Heart left ventricle (tissue), 16 donors: ENCODE data around the gene MAP3K10. TPM values are rescaled to one million over a fixed set of nuclear protein-coding genes. Genes with fewer than 3 reads are reported as not detected.
A peak's percentile ranks its signal among the peaks of the same experiment; 100 is the strongest.

Experiments used
- ATAC-seq, 4 donors: fragments of 200-7000 bp; cut with Tn5 transposase; one replicate each; pipeline ENCODE4 v1.9.1; 2020 to 2022; ENCODE audit warnings: moderate library complexity in 4 of 4, mild to moderate bottlenecking in 3 of 4, moderate number of reproducible peaks in 1 of 4
- DNase-seq, 5 donors: peaks; one replicate each; pipeline ENCODE4 v3.0.0-alpha.2; 2020
- H3K27ac ChIP-seq, 12 donors: fragments of 200-600 bp; sonication (generic) in 4 of 12; one replicate each; pipeline versions ENCODE4 v1.5.0 to v1.8.0; 2016 to 2022; ENCODE audit warnings: mild to moderate bottlenecking in 2 of 12
- H3K27me3 ChIP-seq, 9 donors: fragments of 200-600 bp; sonication (generic) in 2 of 9; one replicate each; pipeline versions ENCODE4 v1.5.1 to v1.8.0; 2016 to 2022; ENCODE audit warnings: mild to moderate bottlenecking in 3 of 9
- H3K36me3 ChIP-seq, 9 donors: fragments of 200-600 bp; sonication (generic) in 2 of 9; one replicate each; pipeline versions ENCODE4 v1.5.0 to v1.8.0; 2018 to 2022; ENCODE audit warnings: mild to moderate bottlenecking in 2 of 9
- H3K4me1 ChIP-seq, 12 donors: fragments of 200-600 bp; sonication (generic) in 4 of 12; one replicate each; pipeline versions ENCODE4 v1.5.0 to v1.8.0; 2016 to 2022; ENCODE audit warnings: mild to moderate bottlenecking in 3 of 12
- H3K4me3 ChIP-seq, 12 donors: fragments of 200-600 bp; sonication (generic) in 4 of 12; one replicate each; pipeline versions ENCODE4 v1.5.0 to v1.8.0; 2017 to 2022; ENCODE audit warnings: mild to moderate bottlenecking in 9 of 12, moderate library complexity in 4 of 12
- H3K9me3 ChIP-seq, 12 donors: fragments of 200-600 bp; sonication (generic) in 4 of 12; one replicate each; pipeline versions ENCODE4 v1.5.0 to v1.8.0; 2016 to 2022; ENCODE audit warnings: mild to moderate bottlenecking in 1 of 12
- POLR2A ChIP-seq, 2 donors: fragments of 450-650 bp; IDR thresholded peaks; one replicate each; pipeline ENCODE4 v1.6.1; 2017; ENCODE audit warnings: antibody characterized with exemption in 2 of 2, mild to moderate bottlenecking in 2 of 2, moderate library complexity in 2 of 2
- WGBS, 4 donors: extraction: QIAGEN DNeasy Blood & Tissue Kit in 2 of 4; methylation state at CpG; one replicate each; pipeline versions ENCODE4 v1.1.5 to v1.1.7; 2013 to 2018; 5-methylcytosine and 5-hydroxymethylcytosine counted together
- intact Hi-C, 10 donors: fragments of 100-400 bp; cut with DNase I; formaldehyde crosslinking; loops; one replicate each; pipeline versions ENCODE4 v1.11.1 to v1.14.2; 2022
- polyA plus RNA-seq, 2 donors: library from polyadenylated mRNA; stranded (reverse); fragments of 200-250 nt; gene quantifications; one replicate each; pipeline ENCODE4 v1.2.3, GENCODE V29; 2013
- total RNA-seq, 9 donors: library from RNA; depleted of rRNA in 2 of 9; stranded (reverse); fragments of >200 nt in 2 of 9; fragmentation: NEBNext Ultra II Directional in 3 of 9; extraction: Animal tissue kit (Norgen Biotek cat#: 25700) in 3 of 9; gene quantifications; one replicate each; pipeline versions ENCODE4 v1.1.0 to v1.2.4, GENCODE V29; 2016 to 2023
- TF ChIP-seq, protein P1 (sequence below), 12 donors: fragments of 200-600 bp; sonication (generic) in 4 of 12; IDR thresholded peaks; one replicate each; pipeline versions ENCODE4 v1.5.0 to v1.8.0; 2018 to 2022; ENCODE audit warnings: antibody characterized with exemption in 12 of 12, mild to moderate bottlenecking in 5 of 12
- donor health status: ischemic (EF 13 %, LVEDD 7.1; RV severe dilation, severe dysfunction).
- donor health status: healthy with polysubstance abuse.
- donor health status: DM: no; HTN: yes; CAD: no.
- donor health status: DM: no; HTN: no; CAD: no.
- donor health status: ischemic (EF 25% LVEDD 6.9; RV normal size, moderate dysfunction).
- donor health status: ischemic (EF 25% LVEDD 5.7; RV mildly dilated, moderate dysfunction).
- donor health status: healthy.
- donor health status: DM: yes; HTN: yes; CAD: no.
- donor health status: ischemic (EF 35%, LVEDD 5.7; RV mildly dilated, moderate dysfunction).
- donor health status: nonischemic (EF 11% LVEDD 7.7; RV severe dilation, severe dysfunction).
- donor health status: DM: yes; HTN: yes; CAD: no.
- donor health status: PGD.
- donor health status: ischemic (EF 29% LVEDD 5.4; RV normal size, mild dysfunction).
- donor health status: nonischemic (EF 23%, LVEDD 6.1; RV moderate dilation, normal function).

The MAP3K10 gene
- total and polyA plus RNA-seq, 11 donors, result 13.7 to 32.8 (median 16.2) TPM

- Histone ChIP-seq H3K4me1 (peaks cover 0 to 47% (median 21%) of the 10 kb centered on the region in 12 donors), H3K27ac (no peak overlapping the region), H3K27me3 (no peaks in the 10 kb centered on the region), H3K4me3 (no peak overlapping the region), H3K36me3 (peaks cover 0 to 32% (median 13%) of the 10 kb centered on the region in 9 donors), H3K9me3 (no peaks in the 10 kb centered on the region)
- DNase-seq (peak in 1 of 5 donors; percentile 56), ATAC-seq (no peak)
- intact Hi-C loops, result no loop called here
- 93 to 96% (median 95%) methylated on average over 14 to 16 of the region's 16 CpGs for WGBS, 4 donors
- no peak for TF ChIP-seq POLR2A (IDR thresholded peaks at IDR 0.05)
- TF ChIP-seq, protein P1, sequence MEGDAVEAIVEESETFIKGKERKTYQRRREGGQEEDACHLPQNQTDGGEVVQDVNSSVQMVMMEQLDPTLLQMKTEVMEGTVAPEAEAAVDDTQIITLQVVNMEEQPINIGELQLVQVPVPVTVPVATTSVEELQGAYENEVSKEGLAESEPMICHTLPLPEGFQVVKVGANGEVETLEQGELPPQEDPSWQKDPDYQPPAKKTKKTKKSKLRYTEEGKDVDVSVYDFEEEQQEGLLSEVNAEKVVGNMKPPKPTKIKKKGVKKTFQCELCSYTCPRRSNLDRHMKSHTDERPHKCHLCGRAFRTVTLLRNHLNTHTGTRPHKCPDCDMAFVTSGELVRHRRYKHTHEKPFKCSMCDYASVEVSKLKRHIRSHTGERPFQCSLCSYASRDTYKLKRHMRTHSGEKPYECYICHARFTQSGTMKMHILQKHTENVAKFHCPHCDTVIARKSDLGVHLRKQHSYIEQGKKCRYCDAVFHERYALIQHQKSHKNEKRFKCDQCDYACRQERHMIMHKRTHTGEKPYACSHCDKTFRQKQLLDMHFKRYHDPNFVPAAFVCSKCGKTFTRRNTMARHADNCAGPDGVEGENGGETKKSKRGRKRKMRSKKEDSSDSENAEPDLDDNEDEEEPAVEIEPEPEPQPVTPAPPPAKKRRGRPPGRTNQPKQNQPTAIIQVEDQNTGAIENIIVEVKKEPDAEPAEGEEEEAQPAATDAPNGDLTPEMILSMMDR (IDR thresholded peaks at IDR 0.05), result no peak
Measured at GRCh38 chr19:40246292-40247073, 55.3 kb downstream of the MAP3K10 start.

- Histone ChIP-seq H3K4me3 (no peak overlapping the region), H3K36me3 (peaks cover 0 to 32% (median 16%) of the 10 kb centered on the region in 9 donors), H3K4me1 (peaks cover 0 to 44% (median 15%) of the 10 kb centered on the region in 12 donors), H3K27ac (no peak overlapping the region), H3K9me3 (no peaks in the 10 kb centered on the region), H3K27me3 (no peaks in the 10 kb centered on the region)
- WGBS, 4 donors, result 84 to 89% (median 86%) methylated on average over 4 to 6 of the region's 6 CpGs
- DNase-seq (peak in 1 of 5 donors; percentile 20), ATAC-seq (peak in 1 of 4 donors; percentile 22)
- intact Hi-C loops, result no loop called here
- TF ChIP-seq, protein P1 (IDR thresholded peaks at IDR 0.05), result no peak
- no peak for TF ChIP-seq POLR2A (IDR thresholded peaks at IDR 0.05)
Measured at GRCh38 chr19:40247178-40247577, 56.0 kb downstream of the MAP3K10 start.

GRCh38 chr19:40247735-40248262 lies 56.6 kb downstream of the MAP3K10 start:
- ATAC-seq (no peak), DNase-seq (peak in 1 of 5 donors; percentile 25)
- intact Hi-C loops, result no loop called here
- no peak overlapping the region for H3K27ac ChIP-seq
- H3K4me3 ChIP-seq, result no peak overlapping the region
- TF ChIP-seq, protein P1 (IDR thresholded peaks at IDR 0.05), result no peak
- H3K4me1 ChIP-seq, result peaks cover 0 to 44% (median 10%) of the 10 kb centered on the region in 12 donors
- 86 to 91% (median 87%) methylated on average over 11 to 12 of the region's 12 CpGs for WGBS, 4 donors
- H3K36me3 ChIP-seq, result peaks cover 0 to 36% (median 16%) of the 10 kb centered on the region in 9 donors
- no peaks in the 10 kb centered on the region for H3K27me3 ChIP-seq
- H3K9me3 ChIP-seq, result no peaks in the 10 kb centered on the region

- DNase-seq (peak in 1 of 5 donors; percentile 39), ATAC-seq (no peak)
- H3K36me3 ChIP-seq, result peaks cover 0 to 49% (median 30%) of the 10 kb centered on the region in 9 donors
- no peaks in the 10 kb centered on the region for H3K9me3 ChIP-seq
- H3K27me3 ChIP-seq, result no peaks in the 10 kb centered on the region
- H3K4me3 ChIP-seq, result no peak overlapping the region
- intact Hi-C loops, result no loop called here
- H3K4me1 ChIP-seq, result peaks cover 0 to 43% (median 7%) of the 10 kb centered on the region in 12 donors
- no peak overlapping the region for H3K27ac ChIP-seq
- WGBS, 4 donors, result 76 to 86% (median 83%) methylated on average over 8 to 10 of the region's 10 CpGs
- TF ChIP-seq, protein P1 (IDR thresholded peaks at IDR 0.05), result no peak
- TF ChIP-seq POLR2A (IDR thresholded peaks at IDR 0.05), result no peak
Measured at GRCh38 chr19:40249201-40249600, 58.0 kb downstream of the MAP3K10 start.
